Measurements from ENCODE around the gene OSGEP.

OSGEP gene

GRCh38 chr14:20485900-20486299 lies 31.3 kb upstream of the OSGEP start:
- H3K27ac Mint-ChIP-seq = no peak overlapping the region
- no peak overlapping the region for H3K4me3 Mint-ChIP-seq
- no peaks in the 10 kb centered on the region for H3K9me3 Mint-ChIP-seq
- H3K27me3 Mint-ChIP-seq = no peaks in the 10 kb centered on the region
- DNase-seq = no peak
- CTCF ChIA-PET = interaction anchor here (1.3 kb wide), 1 partner anchor 117 kb away, joined by 3 read pairs; no protein-coding TSS in a partner anchor
- peaks cover 4% of the 10 kb centered on the region for H3K36me3 Mint-ChIP-seq
- H3K4me1 Mint-ChIP-seq = peaks cover 45% of the 10 kb centered on the region

- Mint-ChIP-seq H3K27me3 (no peaks in the 10 kb centered on the region), H3K4me1 (peaks cover 36% of the 10 kb centered on the region), H3K4me3 (no peak overlapping the region), H3K36me3 (peaks cover 23% of the 10 kb centered on the region), H3K9me3 (no peaks in the 10 kb centered on the region), H3K27ac (no peak overlapping the region)
- DNase-seq = no peak
- CTCF ChIA-PET = no interaction called here
These were observed 27.8 kb upstream of the OSGEP start for GRCh38 chr14:20482382-20482781.

- no peak for DNase-seq
- Mint-ChIP-seq H3K27ac (peak overlapping the region; percentile 50), H3K27me3 (no peaks in the 10 kb centered on the region), H3K9me3 (no peaks in the 10 kb centered on the region), H3K4me3 (no peak overlapping the region), H3K36me3 (peaks cover 58% of the 10 kb centered on the region), H3K4me1 (peaks cover 59% of the 10 kb centered on the region)
- CTCF ChIA-PET = interaction anchor here (0.6 to 1.3 kb wide), 3 partner anchors 9 to 268 kb away, joined by 3 to 6 read pairs (median 3); partner anchors contain the start of gene PNP
These were observed 24.3 kb upstream of the OSGEP start for GRCh38 chr14:20478894-20479293.

- DNase-seq = peak; percentile 53
- peak overlapping the region; percentile 22 for H3K4me3 Mint-ChIP-seq
These were observed 22.7 kb upstream of the OSGEP start for GRCh38 chr14:20477211-20477876.

GRCh38 chr14:20476776-20477175 lies 22.2 kb upstream of the OSGEP start:
- DNase-seq = no peak
- Mint-ChIP-seq H3K36me3 (peaks cover 74% of the 10 kb centered on the region), H3K9me3 (no peaks in the 10 kb centered on the region), H3K4me1 (peaks cover 77% of the 10 kb centered on the region), H3K27ac (peak overlapping the region; percentile 95), H3K4me3 (peak overlapping the region; percentile 22), H3K27me3 (no peaks in the 10 kb centered on the region)
- CTCF ChIA-PET = no interaction called here

More at GRCh38 chr14:20477211-20477876, 22.7 kb upstream of the OSGEP start:
- no peaks in the 10 kb centered on the region for H3K27me3 Mint-ChIP-seq
- H3K9me3 Mint-ChIP-seq = no peaks in the 10 kb centered on the region
- peaks cover 69% of the 10 kb centered on the region for H3K36me3 Mint-ChIP-seq
- H3K4me1 Mint-ChIP-seq = peaks cover 71% of the 10 kb centered on the region
- H3K27ac Mint-ChIP-seq = peak overlapping the region; percentile 95
- CTCF ChIA-PET = no interaction called here

GRCh38 chr14:20472536-20473169 lies 18.0 kb upstream of the OSGEP start:
- no peak for DNase-seq
- no peaks in the 10 kb centered on the region for H3K9me3 Mint-ChIP-seq
- CTCF ChIA-PET = interaction anchor here (0.6 to 1.0 kb wide), 2 partner anchors 11 to 145 kb away, joined by 3 to 5 read pairs; partner anchors contain the start of gene PIP4P1
- H3K27ac Mint-ChIP-seq = peak overlapping the region; percentile 60
- H3K4me3 Mint-ChIP-seq = peak overlapping the region; percentile 67
- peaks cover 3% of the 10 kb centered on the region for H3K27me3 Mint-ChIP-seq
- H3K36me3 Mint-ChIP-seq = peaks cover 67% of the 10 kb centered on the region
- peaks cover 72% of the 10 kb centered on the region for H3K4me1 Mint-ChIP-seq

GRCh38 chr14:20470603-20470901 lies 15.9 kb upstream of the OSGEP start:
- peaks cover 46% of the 10 kb centered on the region for H3K36me3 Mint-ChIP-seq
- peak overlapping the region; percentile 88 for H3K4me3 Mint-ChIP-seq
- peaks cover 3% of the 10 kb centered on the region for H3K27me3 Mint-ChIP-seq
- CTCF ChIA-PET = interaction anchor here (1.2 to 1.8 kb wide), 3 partner anchors 8 to 55 kb away, joined by 5 to 13 read pairs (median 6); no protein-coding TSS in a partner anchor
- H3K9me3 Mint-ChIP-seq = no peaks in the 10 kb centered on the region
- H3K27ac Mint-ChIP-seq = peak overlapping the region; percentile 95
- no peak for DNase-seq
- H3K4me1 Mint-ChIP-seq = peaks cover 51% of the 10 kb centered on the region

- Mint-ChIP-seq H3K4me1 (peaks cover 46% of the 10 kb centered on the region), H3K9me3 (no peaks in the 10 kb centered on the region), H3K36me3 (peaks cover 41% of the 10 kb centered on the region), H3K4me3 (peak overlapping the region; percentile 88), H3K27me3 (peaks cover 3% of the 10 kb centered on the region), H3K27ac (peak overlapping the region; percentile 95)
- CTCF ChIA-PET = interaction anchor here (1.1 to 1.8 kb wide), 4 partner anchors 9 to 54 kb away, joined by 3 to 13 read pairs (median 6); no protein-coding TSS in a partner anchor
- DNase-seq = peak; percentile 60
These were observed 15.4 kb upstream of the OSGEP start for GRCh38 chr14:20469890-20470602.

- Mint-ChIP-seq H3K9me3 (no peaks in the 10 kb centered on the region), H3K36me3 (peaks cover 34% of the 10 kb centered on the region), H3K27me3 (peaks cover 3% of the 10 kb centered on the region), H3K27ac (peak within 1 kb of the TSS; percentile 95), H3K4me3 (peak within 1 kb of the TSS; percentile 88), H3K4me1 (peaks cover 39% of the 10 kb centered on the region)
- CTCF ChIA-PET = interaction anchor here (0.6 to 1.8 kb wide), 5 partner anchors 9 to 144 kb away, joined by 3 to 13 read pairs (median 5); no protein-coding TSS in a partner anchor
- DNase-seq = peak; percentile 93
These were observed 14.8 kb upstream of the OSGEP start, which contains the start of gene PNP for GRCh38 chr14:20469242-20469889. TSS of gene PNP (plus strand) at chr14:20469406. CDS start at chr14:20469525, 119 bp downstream.

GRCh38 chr14:20468764-20469241 lies 14.2 kb upstream of the OSGEP start:
- Mint-ChIP-seq H3K27ac (peak overlapping the region; percentile 95), H3K36me3 (peaks cover 29% of the 10 kb centered on the region), H3K4me1 (peaks cover 33% of the 10 kb centered on the region), H3K9me3 (no peaks in the 10 kb centered on the region), H3K27me3 (peaks cover 3% of the 10 kb centered on the region), H3K4me3 (peak overlapping the region; percentile 88)
- CTCF ChIA-PET = interaction anchor here (1.8 kb wide), 1 partner anchor 10 kb away, joined by 6 read pairs; no protein-coding TSS in a partner anchor
- DNase-seq = no peak

- CTCF ChIA-PET = interaction anchor here (1.1 to 3.1 kb wide), 6 partner anchors 12 to 220 kb away, joined by 3 to 11 read pairs (median 4); no protein-coding TSS in a partner anchor
- Mint-ChIP-seq H3K4me1 (peaks cover 39% of the 10 kb centered on the region), H3K27ac (peak within 1 kb of the TSS; percentile 91), H3K9me3 (no peaks in the 10 kb centered on the region), H3K4me3 (peak within 1 kb of the TSS; percentile 96), H3K36me3 (peaks cover 34% of the 10 kb centered on the region), H3K27me3 (peaks cover 4% of the 10 kb centered on the region)
- DNase-seq = peak; percentile 98
These were observed 6.9 kb upstream of the OSGEP start, which contains the start of gene PIP4P1 for GRCh38 chr14:20461225-20462141. TSS of gene PIP4P1 (minus strand) at chr14:20461434. CDS start at chr14:20461325, 109 bp downstream.

- Mint-ChIP-seq H3K36me3 (peaks cover 34% of the 10 kb centered on the region), H3K4me3 (peak overlapping the region; percentile 96), H3K9me3 (no peaks in the 10 kb centered on the region), H3K27me3 (peaks cover 4% of the 10 kb centered on the region), H3K27ac (peak overlapping the region; percentile 91), H3K4me1 (peaks cover 39% of the 10 kb centered on the region)
- CTCF ChIA-PET = interaction anchor here (1.0 to 3.1 kb wide), 5 partner anchors 12 to 221 kb away, joined by 3 to 11 read pairs (median 4); no protein-coding TSS in a partner anchor
- peak; percentile 81 for DNase-seq
These were observed 6.0 kb upstream of the OSGEP start for GRCh38 chr14:20460458-20461224.

All from activated naive CD4-positive, alpha-beta T cell treated with anti-CD3 and anti-CD28 coated beads, Interleukin-2, amount 10 ng/mL, durations not matched to agents 7 days and 5 days (primary cell).